Measurements from ENCODE around the gene EXOC8.

GRCh38 chr1:231374394-231374793 is 36.7 kb upstream of the EXOC8 start:
- TF ChIP-seq TAF1 (IDR thresholded peaks at IDR 0.05; ENCODE audit: borderline replicate concordance, low read depth, low read length): no peak
- no peak for TF ChIP-seq POLR2AphosphoS5 (IDR thresholded peaks at IDR 0.05; ENCODE audit: low read depth, low read length)
